GM12865 (cell line): ENCODE measurements around the gene ABCC4.
A peak's percentile ranks its signal among the peaks of the same experiment; 100 is the strongest.

ENCODE experiments used
- DNase-seq: peaks from one replicate; pipeline ENCODE4 v3.0.0; 2010; ENCODE audit warnings: low read depth
- H3K4me3 ChIP-seq: 2 replicates; pipeline ENCODE4 v1.5.1; 2011; ENCODE audit warnings: mild to moderate bottlenecking, low read depth, low read length, control low read depth
- CTCF ChIP-seq: IDR thresholded peaks from 2 replicates; pipeline ENCODE4 v1.5.1; 2011; ENCODE audit warnings: low read length, control low read depth, low read depth, inconsistent platforms; ENCODE audit not compliant: insufficient read depth; ENCODE audit errors: missing control alignments

ABCC4 gene

GRCh38 chr13:95233026-95233635, 68.1 kb downstream of the ABCC4 start:
- no peak for TF ChIP-seq CTCF
- no peak overlapping the region for H3K4me3 ChIP-seq
- DNase-seq: no peak

GRCh38 chr13:95231393-95231792, 69.9 kb downstream of the ABCC4 start:
- H3K4me3 ChIP-seq: no peak overlapping the region
- no peak for TF ChIP-seq CTCF
- no peak for DNase-seq

- no peak overlapping the region for H3K4me3 ChIP-seq
- no peak for TF ChIP-seq CTCF
- no peak for DNase-seq
Measured at GRCh38 chr13:95229855-95230254, 71.4 kb downstream of the ABCC4 start.

GRCh38 chr13:95228130-95228529, 73.1 kb downstream of the ABCC4 start:
- H3K4me3 ChIP-seq: no peak overlapping the region
- DNase-seq: no peak
- TF ChIP-seq CTCF: no peak

GRCh38 chr13:95226932-95227695, 74.1 kb downstream of the ABCC4 start:
- no peak for TF ChIP-seq CTCF
- peak overlapping the region; percentile 42 for H3K4me3 ChIP-seq
- peak; percentile 90 for DNase-seq

GRCh38 chr13:95226476-95226875, 74.8 kb downstream of the ABCC4 start:
- H3K4me3 ChIP-seq: peak overlapping the region; percentile 40
- DNase-seq: peak; percentile 50
- peak; percentile 12 for TF ChIP-seq CTCF

GRCh38 chr13:95226050-95226449, 75.2 kb downstream of the ABCC4 start:
- H3K4me3 ChIP-seq: peak overlapping the region; percentile 40
- DNase-seq: peak; percentile 30
- TF ChIP-seq CTCF: no peak
